Keratinocyte (primary cell): ENCODE measurements around the gene SNRPA1. TPM values are rescaled to one million over a fixed set of nuclear protein-coding genes. Genes with fewer than 3 reads are reported as not detected.

Experiments
- DNase-seq: peaks from one replicate; pipeline ENCODE4 v3.0.0-alpha.2; 2011; ENCODE audit warnings: low read depth, missing footprints, low spot score
- FAIRE-seq: peaks from 2 replicates; lab custom pipeline; 2011; peaks lifted over from hg19 to GRCh38; lab: Jason Lieb, UNC
- H2AFZ ChIP-seq: 2 replicates; pipeline ENCODE4 v1.6.0; 2012; ENCODE audit warnings: low read length, control low read depth, inconsistent platforms; ENCODE audit not compliant: control insufficient read depth
- H3K27ac ChIP-seq: 2 replicates; pipeline ENCODE4 v1.5.1; 2011; ENCODE audit warnings: low read length; ENCODE audit not compliant: control insufficient read depth, insufficient read depth
- H3K27me3 ChIP-seq: 3 replicates; pipeline ENCODE4 v1.6.0; 2011; ENCODE audit warnings: low read length; ENCODE audit not compliant: control insufficient read depth, insufficient read depth; ENCODE audit errors: extremely low read depth
- H3K36me3 ChIP-seq, 2 experiments: 2 replicates in 1 of 2; 3 replicates in 1 of 2; pipeline ENCODE4 v1.5.1; 2011; ENCODE audit warnings: low read length in 2 of 2, mild to moderate bottlenecking in 1 of 2; ENCODE audit not compliant: control insufficient read depth in 2 of 2, insufficient read depth in 2 of 2; ENCODE audit errors: extremely low read depth in 1 of 2
- H3K4me1 ChIP-seq: 3 replicates; pipeline ENCODE4 v1.5.1; 2011; ENCODE audit warnings: low read length; ENCODE audit not compliant: control insufficient read depth, insufficient read depth; ENCODE audit errors: extremely low read depth
- H3K4me2 ChIP-seq: 3 replicates; pipeline ENCODE4 v1.6.0; 2011; ENCODE audit warnings: low read depth, low read length; ENCODE audit not compliant: control insufficient read depth, insufficient read depth; ENCODE audit errors: extremely low read depth
- H3K4me3 ChIP-seq, 3 experiments: fragments of 200-600 bp in 1 of 3; sonication (generic) in 1 of 3; 2 replicates in 2 of 3; 3 replicates in 1 of 3; pipeline ENCODE4 v1.5.1; 2011 to 2016; ENCODE audit warnings: low read length in 3 of 3, mild to moderate bottlenecking in 3 of 3, control low read depth in 2 of 3, inconsistent platforms in 1 of 3, low read depth in 1 of 3, mixed read lengths in 1 of 3, mixed run types in 1 of 3, moderate library complexity in 1 of 3; ENCODE audit not compliant: control insufficient read depth in 2 of 3, insufficient read depth in 2 of 3; ENCODE audit errors: extremely low read depth in 1 of 3
- H3K79me2 ChIP-seq: 2 replicates; pipeline ENCODE4 v1.6.0; 2012; ENCODE audit warnings: low read length; ENCODE audit not compliant: control insufficient read depth, insufficient read depth
- H3K9ac ChIP-seq: 3 replicates; pipeline ENCODE4 v1.6.0; 2011; ENCODE audit warnings: low read length; ENCODE audit not compliant: control insufficient read depth, insufficient read depth; ENCODE audit errors: extremely low read depth
- H3K9me1 ChIP-seq: 3 replicates; pipeline ENCODE4 v1.6.0; 2011; ENCODE audit warnings: low read length; ENCODE audit not compliant: control insufficient read depth, insufficient read depth; ENCODE audit errors: extremely low read depth
- H3K9me3 ChIP-seq: 2 replicates; pipeline ENCODE4 v1.5.1; 2012; ENCODE audit warnings: low read depth, low read length; ENCODE audit not compliant: control insufficient read depth
- H4K20me1 ChIP-seq: 3 replicates; pipeline ENCODE4 v1.6.0; 2011; ENCODE audit warnings: low read length; ENCODE audit not compliant: control insufficient read depth, insufficient read depth; ENCODE audit errors: extremely low read depth
- EZH2 ChIP-seq: IDR thresholded peaks from one replicate; pipeline ENCODE4 v1.6.1; 2012; ENCODE audit warnings: inconsistent platforms, mild to moderate bottlenecking, low read length, moderate library complexity
- dilution Hi-C: fragments of 300-500 bp; cut with MboI; formaldehyde crosslinking; loops from one replicate; pipeline ENCODE4 v1.7.0; 2020; ENCODE audit warnings: low sequenced_read_pairs; ENCODE audit not compliant: extremely low pct_ligation_motif_present
- polyA plus RNA-seq, 5 experiments: library from polyadenylated mRNA; depleted of rRNA in 3 of 5; stranded (reverse) in 3 of 5; stranded (forward) in 1 of 5; unstranded in 1 of 5; fragments of >200 nt; gene quantifications; 1 replicate in 1 of 5; 2 replicates in 3 of 5; 3 replicates in 1 of 5; pipeline versions ENCODE4 v1.2.1 to v1.2.3, GENCODE V29; 2011 to 2012; ENCODE audit warnings: missing spikeins in 2 of 5, low read depth in 1 of 5, low replicate concordance in 1 of 5
- TF ChIP-seq, protein P1 (sequence below), 3 experiments: IDR thresholded peaks in 1 of 3; conservative IDR thresholded peaks in 1 of 3; optimal IDR thresholded peaks in 1 of 3; 2 replicates in 2 of 3; 3 replicates in 1 of 3; pipeline versions ENCODE3 to v1.5.1; 2011; ENCODE audit warnings: low read length in 3 of 3, mild to moderate bottlenecking in 3 of 3, moderate library complexity in 2 of 3, control low read depth in 1 of 3, inconsistent platforms in 1 of 3; ENCODE audit not compliant: insufficient read depth in 2 of 3; ENCODE audit errors: extremely low read depth in 1 of 3

Gene SNRPA1
- polyA plus RNA-seq, 1 donor (not counting 4 experiments of a cell fraction or from before 2014, with no cell fraction given): 106 TPM

GRCh38 chr15:101246824-101247745 lies 48.0 kb downstream of the SNRPA1 start:
- Histone ChIP-seq H4K20me1 (peaks cover 28% of the 10 kb centered on the region), H3K4me1 (peaks cover 49% of the 10 kb centered on the region), H3K4me2 (peak overlapping the region; percentile 24), H3K9me3 (no peaks in the 10 kb centered on the region), H3K79me2 (peaks cover 92% of the 10 kb centered on the region), H2AFZ (no peak overlapping the region), H3K9me1 (peaks cover 4% of the 10 kb centered on the region), H3K9ac (no peak overlapping the region), H3K4me3 (no peak overlapping the region), H3K36me3 (peaks cover 3 to 7% of the 10 kb centered on the region in 2 experiments), H3K27me3 (no peaks in the 10 kb centered on the region), H3K27ac (no peak overlapping the region)
- TF ChIP-seq EZH2: no peak
- TF ChIP-seq, protein P1, sequence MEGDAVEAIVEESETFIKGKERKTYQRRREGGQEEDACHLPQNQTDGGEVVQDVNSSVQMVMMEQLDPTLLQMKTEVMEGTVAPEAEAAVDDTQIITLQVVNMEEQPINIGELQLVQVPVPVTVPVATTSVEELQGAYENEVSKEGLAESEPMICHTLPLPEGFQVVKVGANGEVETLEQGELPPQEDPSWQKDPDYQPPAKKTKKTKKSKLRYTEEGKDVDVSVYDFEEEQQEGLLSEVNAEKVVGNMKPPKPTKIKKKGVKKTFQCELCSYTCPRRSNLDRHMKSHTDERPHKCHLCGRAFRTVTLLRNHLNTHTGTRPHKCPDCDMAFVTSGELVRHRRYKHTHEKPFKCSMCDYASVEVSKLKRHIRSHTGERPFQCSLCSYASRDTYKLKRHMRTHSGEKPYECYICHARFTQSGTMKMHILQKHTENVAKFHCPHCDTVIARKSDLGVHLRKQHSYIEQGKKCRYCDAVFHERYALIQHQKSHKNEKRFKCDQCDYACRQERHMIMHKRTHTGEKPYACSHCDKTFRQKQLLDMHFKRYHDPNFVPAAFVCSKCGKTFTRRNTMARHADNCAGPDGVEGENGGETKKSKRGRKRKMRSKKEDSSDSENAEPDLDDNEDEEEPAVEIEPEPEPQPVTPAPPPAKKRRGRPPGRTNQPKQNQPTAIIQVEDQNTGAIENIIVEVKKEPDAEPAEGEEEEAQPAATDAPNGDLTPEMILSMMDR (optimal IDR thresholded peaks at IDR 0.05 in 1 of 3, IDR thresholded peaks at IDR 0.05 in 1 of 3, conservative IDR thresholded peaks at IDR 0.05 in 1 of 3; ENCODE audit: extremely low read depth in 1 of 3, insufficient read depth in 2 of 3, low read length in 3 of 3): no peak
- DNase-seq (no peak), FAIRE-seq (no peak)
- dilution Hi-C loops: no loop called here

DNA sequence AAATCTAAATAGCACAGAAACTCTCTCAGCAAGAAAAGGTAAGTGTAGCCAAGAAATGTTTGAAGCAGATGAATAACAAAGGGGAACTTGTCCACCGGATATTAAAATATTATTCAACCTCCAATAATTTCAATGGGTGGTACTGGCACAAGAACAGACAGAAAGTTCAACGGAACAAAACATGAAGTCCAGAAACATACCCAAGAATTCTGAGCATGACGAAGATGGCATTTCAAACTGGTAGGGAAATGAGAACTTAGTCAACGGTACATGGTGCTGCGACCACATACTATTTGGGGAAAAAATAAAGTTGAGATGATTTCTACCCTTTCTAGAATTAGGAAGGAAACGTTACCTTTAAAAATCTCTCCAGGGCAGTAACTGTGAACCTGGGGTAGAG lies 48.7 kb downstream of the SNRPA1 start:
- dilution Hi-C loops: no loop called here
- FAIRE-seq: no peak
- Histone ChIP-seq H3K9me1 (peaks cover 4% of the 10 kb centered on the region), H3K27me3 (no peaks in the 10 kb centered on the region), H3K27ac (no peak overlapping the region), H3K79me2 (peaks cover 97% of the 10 kb centered on the region), H3K4me3 (no peak overlapping the region), H3K4me1 (peaks cover 49% of the 10 kb centered on the region), H3K36me3 (peaks cover 4 to 7% of the 10 kb centered on the region in 2 experiments), H3K4me2 (peak overlapping the region; percentile 24), H3K9me3 (no peaks in the 10 kb centered on the region), H4K20me1 (peaks cover 30% of the 10 kb centered on the region), H2AFZ (no peak overlapping the region), H3K9ac (no peak overlapping the region)
- no peak for TF ChIP-seq EZH2
- TF ChIP-seq, protein P1 (optimal IDR thresholded peaks at IDR 0.05 in 1 of 3, IDR thresholded peaks at IDR 0.05 in 1 of 3, conservative IDR thresholded peaks at IDR 0.05 in 1 of 3; ENCODE audit: extremely low read depth in 1 of 3, insufficient read depth in 2 of 3, low read length in 3 of 3): no peak
- no peak for DNase-seq
